GM18870 (cell line): ENCODE results near the gene UBXN7.
"Not testable (repeated sequence)": the region's sequence is repeated elsewhere in the genome, so short reads cannot be mapped to it uniquely, and the experiment has no call there.

Source experiments
- ATAC-seq: cut with Tn5 transposase; IDR thresholded peaks from one replicate; pipeline ENCODE4 v1.9.1; 2021; ENCODE audit warnings: moderate library complexity; ENCODE audit not compliant: unreplicated experiment

Gene UBXN7

GRCh38 chr3:196421668-196422067, 10.6 kb downstream of the UBXN7 start:
- not testable (repeated sequence) for ATAC-seq

GRCh38 chr3:196419386-196419785, 12.8 kb downstream of the UBXN7 start:
- ATAC-seq = no peak

- ATAC-seq = no peak
Observed at GRCh38 chr3:196418601-196419000, 13.6 kb downstream of the UBXN7 start.

- ATAC-seq = no peak
Observed at GRCh38 chr3:196414469-196414868, 17.8 kb downstream of the UBXN7 start.

- peak; percentile 68 for ATAC-seq
Observed at GRCh38 chr3:196412704-196413103, 19.5 kb downstream of the UBXN7 start.

- no peak for ATAC-seq
Observed at GRCh38 chr3:196409409-196409808, 22.8 kb downstream of the UBXN7 start.

- ATAC-seq = no peak
Observed at GRCh38 chr3:196408565-196409300, 23.5 kb downstream of the UBXN7 start.

GRCh38 chr3:196406811-196407470, 25.3 kb downstream of the UBXN7 start:
- ATAC-seq = no peak

GRCh38 chr3:196400331-196400730, 31.9 kb downstream of the UBXN7 start:
- no peak for ATAC-seq

GRCh38 chr3:196399485-196399945, 32.7 kb downstream of the UBXN7 start:
- no peak for ATAC-seq

GRCh38 chr3:196398782-196399181, 33.4 kb downstream of the UBXN7 start:
- no peak for ATAC-seq

GRCh38 chr3:196397941-196398340, 34.3 kb downstream of the UBXN7 start:
- no peak for ATAC-seq

- no peak for ATAC-seq
Observed at GRCh38 chr3:196390116-196390515, 42.1 kb downstream of the UBXN7 start.

- no peak for ATAC-seq
Observed at GRCh38 chr3:196388956-196389355, 43.3 kb downstream of the UBXN7 start.

GRCh38 chr3:196387941-196388340, 44.3 kb downstream of the UBXN7 start:
- ATAC-seq = not testable (repeated sequence)

- not testable (repeated sequence) for ATAC-seq
Observed at GRCh38 chr3:196386797-196387196, 45.4 kb downstream of the UBXN7 start.

GRCh38 chr3:196386034-196386433, 46.2 kb downstream of the UBXN7 start:
- ATAC-seq = not testable (repeated sequence)

- ATAC-seq = not testable (repeated sequence)
Observed at GRCh38 chr3:196385446-196385845, 46.8 kb downstream of the UBXN7 start.

GRCh38 chr3:196378146-196378841, 53.9 kb downstream of the UBXN7 start:
- ATAC-seq = no peak

- ATAC-seq = no peak
Observed at GRCh38 chr3:196377321-196377720, 54.9 kb downstream of the UBXN7 start.

GRCh38 chr3:196365736-196366135, 66.5 kb downstream of the UBXN7 start:
- no peak for ATAC-seq

GRCh38 chr3:196360586-196360985, 71.6 kb downstream of the UBXN7 start:
- no peak for ATAC-seq
